Measurements from ENCODE around the gene ZFP36.

ZFP36 gene

DNA sequence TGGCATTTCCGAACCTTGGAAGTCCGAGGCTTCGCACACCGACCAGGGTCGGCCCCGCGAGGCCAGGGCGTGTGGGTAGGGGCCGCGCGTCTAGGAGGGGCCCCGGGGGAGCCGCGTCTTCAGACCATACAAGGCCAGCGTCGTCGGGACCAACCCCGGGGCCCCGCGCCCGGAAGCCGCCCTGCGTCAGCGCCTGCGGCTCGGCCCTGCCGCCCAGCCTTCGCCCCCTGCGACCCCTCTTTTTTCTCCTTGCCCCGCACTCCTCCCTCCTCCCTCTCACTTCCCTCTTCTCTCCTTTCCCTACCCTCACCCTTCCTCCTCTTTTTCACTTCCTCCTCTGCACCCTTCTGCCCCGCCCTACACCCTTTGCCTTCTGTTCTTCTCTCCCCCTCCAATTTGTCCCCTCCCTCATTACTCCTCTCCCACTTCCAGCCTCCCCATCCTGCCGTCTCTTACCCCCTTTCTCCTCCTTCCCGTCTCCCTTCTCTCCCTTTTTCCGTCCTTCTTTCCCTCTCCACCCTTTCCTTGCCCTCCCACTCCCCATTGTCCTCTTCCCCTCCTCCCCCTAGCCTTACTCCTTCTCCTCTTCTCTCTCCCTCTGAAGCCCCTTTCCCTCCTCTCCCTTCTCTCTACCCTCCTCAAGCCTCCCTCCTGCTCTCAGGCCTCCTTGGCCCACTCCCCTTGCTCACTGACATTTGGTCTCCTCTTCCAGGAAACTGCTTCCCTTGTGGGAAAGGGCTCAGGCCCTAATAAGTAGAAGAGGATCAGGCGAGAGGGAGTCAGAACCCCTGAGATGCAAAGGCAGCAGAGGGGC, 3.6 kb downstream of the ZFP36 start:
- Histone ChIP-seq H3K4me1 (ENCODE audit: insufficient read depth, low read length) (peaks cover 31% of the 10 kb centered on the region), H3K36me3 (ENCODE audit: insufficient read depth, low read depth, low read length) (peaks cover 9% of the 10 kb centered on the region), H3K27me3 (ENCODE audit: insufficient read depth, low read length) (no peaks in the 10 kb centered on the region; the same call in 1 of the 2 replicates), H3K27ac (ENCODE audit: low read length) (peak overlapping the region; percentile 6), H3K4me3 (ENCODE audit: low read length) (peak overlapping the region; percentile 92), H3K9ac (ENCODE audit: low read depth, low read length) (peak overlapping the region; percentile 97), H3K9me3 (ENCODE audit: insufficient read depth, low read depth, low read length) (no peaks in the 10 kb centered on the region)

DNA sequence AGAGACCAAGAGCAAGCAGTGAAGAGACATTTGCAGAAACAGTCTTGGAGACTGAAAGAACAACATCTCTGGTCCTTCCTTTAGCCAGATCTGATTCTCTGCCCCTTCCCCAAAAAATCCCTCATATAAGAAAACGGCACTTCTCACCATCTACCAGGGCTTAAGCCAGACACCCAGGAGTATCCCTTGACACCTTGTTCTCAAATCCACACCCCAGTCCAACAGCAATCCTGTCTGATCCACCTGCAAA, 4.1 kb downstream of the ZFP36 start:
- H3K9ac ChIP-seq (ENCODE audit: low read depth, low read length) = peak overlapping the region; percentile 97; the same call in 1 of the 2 replicates
- H3K4me3 ChIP-seq (ENCODE audit: low read length) = peak overlapping the region; percentile 92
- H3K9me3 ChIP-seq (ENCODE audit: insufficient read depth, low read depth, low read length) = no peaks in the 10 kb centered on the region
- peaks cover 26% of the 10 kb centered on the region for H3K4me1 ChIP-seq (ENCODE audit: insufficient read depth, low read length)
- no peaks in the 10 kb centered on the region; the same call in 1 of the 2 replicates for H3K27me3 ChIP-seq (ENCODE audit: insufficient read depth, low read length)
- H3K36me3 ChIP-seq (ENCODE audit: insufficient read depth, low read depth, low read length) = peaks cover 12% of the 10 kb centered on the region
- H3K27ac ChIP-seq (ENCODE audit: low read length) = peak overlapping the region; percentile 6

DNA sequence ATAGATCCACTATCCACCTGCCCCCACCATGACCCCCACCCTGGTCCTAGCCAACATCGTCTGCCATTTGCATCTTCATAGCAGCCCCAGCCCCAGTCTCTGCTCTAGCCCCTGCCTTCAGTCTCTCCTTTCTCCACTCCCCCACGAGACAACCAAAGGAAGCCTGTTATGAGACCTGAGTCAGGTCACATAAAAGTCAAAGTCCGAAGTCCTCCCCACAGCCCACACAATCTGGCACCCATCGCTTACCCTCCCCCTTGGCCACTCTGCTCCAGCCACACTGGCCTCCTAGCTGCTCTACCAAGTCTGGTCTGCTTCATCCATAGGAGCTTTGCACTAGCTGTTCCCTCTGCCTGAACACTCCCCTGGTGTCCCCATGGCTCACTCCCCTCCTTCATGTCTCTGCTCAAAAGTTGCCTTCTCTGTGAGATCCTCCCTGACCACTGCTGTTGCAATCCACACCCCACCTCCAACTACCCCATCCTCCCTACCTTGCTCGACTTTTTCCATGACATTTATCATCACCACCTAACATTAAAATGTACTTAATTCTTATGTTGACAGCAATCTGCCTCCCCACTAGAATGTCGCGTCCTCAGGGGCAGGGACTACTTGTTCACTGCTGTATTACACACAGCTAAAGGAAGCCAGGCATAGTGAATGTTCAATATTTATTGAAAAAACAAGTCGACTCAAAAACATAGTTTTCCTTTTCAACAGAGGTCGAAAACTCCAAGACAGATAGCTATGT, 4.6 kb downstream of the ZFP36 start:
- peak overlapping the region; percentile 10 for H3K27ac ChIP-seq (ENCODE audit: low read length)
- H3K4me1 ChIP-seq (ENCODE audit: insufficient read depth, low read length) = peaks cover 21% of the 10 kb centered on the region
- peak overlapping the region; percentile 33; the same call in 1 of the 2 replicates for H3K9ac ChIP-seq (ENCODE audit: low read depth, low read length)
- H3K9me3 ChIP-seq (ENCODE audit: insufficient read depth, low read depth, low read length) = no peaks in the 10 kb centered on the region
- H3K36me3 ChIP-seq (ENCODE audit: insufficient read depth, low read depth, low read length) = peaks cover 17% of the 10 kb centered on the region
- H3K4me3 ChIP-seq (ENCODE audit: low read length) = peak overlapping the region; percentile 92; the same call in 1 of the 2 replicates
- H3K27me3 ChIP-seq (ENCODE audit: insufficient read depth, low read length) = no peaks in the 10 kb centered on the region; the same call in 1 of the 2 replicates

DNA sequence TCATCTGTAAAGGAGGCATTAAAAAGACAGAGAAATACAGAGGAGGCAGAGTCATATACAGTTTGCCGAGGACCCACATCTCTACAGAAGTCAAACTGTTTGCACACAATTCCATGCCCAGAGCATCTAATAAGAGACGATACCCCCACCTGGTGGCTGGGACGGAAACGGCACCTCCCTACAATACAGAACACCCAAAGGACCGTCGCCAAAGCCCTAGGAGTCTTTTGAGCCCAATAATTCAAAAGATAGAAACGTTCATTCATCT, 5.1 kb downstream of the ZFP36 start:
- H3K27me3 ChIP-seq (ENCODE audit: insufficient read depth, low read length) = no peaks in the 10 kb centered on the region; the same call in 1 of the 2 replicates
- H3K9me3 ChIP-seq (ENCODE audit: insufficient read depth, low read depth, low read length) = no peaks in the 10 kb centered on the region
- H3K27ac ChIP-seq (ENCODE audit: low read length) = peak overlapping the region; percentile 10
- peak overlapping the region; percentile 71 for H3K4me3 ChIP-seq (ENCODE audit: low read length)
- peak overlapping the region; percentile 35; the same call in 1 of the 2 replicates for H3K9ac ChIP-seq (ENCODE audit: low read depth, low read length)
- H3K36me3 ChIP-seq (ENCODE audit: insufficient read depth, low read depth, low read length) = peaks cover 22% of the 10 kb centered on the region
- H3K4me1 ChIP-seq (ENCODE audit: insufficient read depth, low read length) = peaks cover 21% of the 10 kb centered on the region

DNA sequence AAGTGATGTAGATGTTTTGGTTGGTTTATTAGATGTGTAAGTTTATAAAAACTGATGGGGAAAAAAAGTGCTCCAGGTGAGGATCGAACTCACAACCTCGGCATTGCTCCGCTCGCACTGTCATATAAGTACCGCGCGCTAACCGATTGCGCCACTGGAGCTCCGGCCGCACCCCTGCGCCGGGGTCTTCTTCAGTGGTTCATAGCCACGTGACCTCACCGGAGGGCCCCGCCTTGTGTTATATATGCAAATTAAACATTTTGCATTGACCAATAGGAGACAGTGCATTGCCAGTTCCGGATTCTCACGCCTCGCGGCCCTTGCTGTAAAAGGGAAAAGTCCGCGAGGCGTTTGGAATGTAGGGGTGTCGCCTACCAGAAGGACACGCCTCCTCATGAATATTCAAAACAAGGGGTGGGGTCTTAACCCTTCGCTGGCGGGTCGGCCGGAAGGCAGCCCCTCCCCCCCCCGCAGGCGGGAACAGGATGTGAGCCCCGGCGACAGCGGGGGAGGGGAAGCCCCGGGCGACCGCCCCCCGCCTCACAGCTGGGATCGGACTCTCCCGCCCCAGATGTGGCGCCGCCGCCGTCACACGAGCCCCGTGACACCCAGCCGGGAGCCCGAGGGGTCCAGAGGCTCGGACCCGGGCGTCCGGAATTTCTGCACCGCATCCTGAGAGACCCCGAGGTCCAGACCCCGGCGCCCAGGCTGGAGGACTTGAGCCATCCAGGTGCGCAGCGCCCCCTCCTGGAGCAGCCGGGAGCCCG, 5.6 kb downstream of the ZFP36 start, which contains the start of gene PLEKHG2:
Gene PLEKHG2 (plus strand): TSS at position 570 of the 767 bp plus-strand sequence. CDS start 1,418 bp downstream, outside the sequence.
- Histone ChIP-seq H3K9me3 (ENCODE audit: insufficient read depth, low read depth, low read length) (no peaks in the 10 kb centered on the region), H3K4me3 (ENCODE audit: low read length) (peak within 1 kb of the TSS; percentile 93), H3K4me1 (ENCODE audit: insufficient read depth, low read length) (peaks cover 21% of the 10 kb centered on the region), H3K27ac (ENCODE audit: low read length) (peak within 1 kb of the TSS; percentile 80), H3K9ac (ENCODE audit: low read depth, low read length) (peak within 1 kb of the TSS; percentile 99), H3K27me3 (ENCODE audit: insufficient read depth, low read length) (no peaks in the 10 kb centered on the region; the same call in 1 of the 2 replicates), H3K36me3 (ENCODE audit: insufficient read depth, low read depth, low read length) (peaks cover 27% of the 10 kb centered on the region)

DNA sequence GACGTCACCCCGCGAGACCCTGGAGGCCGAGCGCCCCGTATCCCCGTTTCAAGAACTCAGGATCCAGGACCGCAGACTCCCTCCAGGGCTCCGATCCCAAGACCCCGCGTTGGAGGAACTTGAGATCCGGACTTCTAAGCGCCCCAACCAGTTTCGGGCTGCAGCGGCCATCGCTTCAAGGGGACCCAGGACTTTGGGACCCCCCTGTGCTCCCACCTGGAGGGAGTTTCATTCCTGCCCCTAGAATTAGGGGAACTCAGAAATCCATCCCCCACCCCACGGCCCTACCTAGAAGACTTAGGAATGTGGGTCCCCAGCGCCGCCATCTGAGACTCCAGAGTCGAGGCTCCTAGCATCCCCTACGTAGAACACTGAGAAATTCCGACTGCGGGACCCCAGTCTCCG, 6.2 kb downstream of the ZFP36 start:
- Histone ChIP-seq H3K36me3 (ENCODE audit: insufficient read depth, low read depth, low read length) (peaks cover 30% of the 10 kb centered on the region), H3K27ac (ENCODE audit: low read length) (peak overlapping the region; percentile 80), H3K9ac (ENCODE audit: low read depth, low read length) (peak overlapping the region; percentile 99), H3K4me3 (ENCODE audit: low read length) (peak overlapping the region; percentile 93), H3K4me1 (ENCODE audit: insufficient read depth, low read length) (peaks cover 21% of the 10 kb centered on the region), H3K9me3 (ENCODE audit: insufficient read depth, low read depth, low read length) (no peaks in the 10 kb centered on the region), H3K27me3 (ENCODE audit: insufficient read depth, low read length) (no peaks in the 10 kb centered on the region)

DNA sequence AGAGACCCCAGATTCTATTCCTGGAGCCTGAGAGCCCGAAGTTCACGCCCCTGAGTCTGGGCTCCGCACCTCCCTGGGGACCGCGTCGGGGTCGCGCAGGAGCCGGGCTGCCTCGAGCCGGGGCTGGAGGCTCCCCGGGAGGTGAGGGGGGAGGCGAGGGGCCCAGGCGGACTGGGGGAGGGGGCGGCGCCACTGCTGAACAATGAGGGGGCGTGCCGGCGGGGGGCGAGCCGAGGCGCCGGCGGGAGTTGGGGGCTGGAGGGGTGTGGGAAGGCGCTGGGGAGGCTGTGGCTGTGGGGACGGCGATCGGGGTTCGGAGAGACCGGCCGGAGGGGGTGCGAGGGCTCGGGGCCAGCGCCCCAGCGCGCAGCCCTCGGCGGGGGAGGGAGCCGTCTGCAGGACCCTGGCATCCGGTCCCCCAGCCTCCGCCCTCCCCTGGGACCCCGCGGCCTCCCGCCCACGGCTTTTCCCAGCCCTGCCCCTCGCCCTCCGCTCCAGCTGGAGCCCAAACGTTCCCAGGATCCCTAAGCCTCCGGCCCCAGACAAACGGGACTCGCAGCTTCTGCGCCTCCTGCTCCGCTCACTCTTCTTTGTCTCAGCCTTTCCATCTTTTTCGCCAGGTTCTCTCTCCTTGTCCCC, 6.7 kb downstream of the ZFP36 start:
- peak overlapping the region; percentile 93 for H3K4me3 ChIP-seq (ENCODE audit: low read length)
- H3K9ac ChIP-seq (ENCODE audit: low read depth, low read length) = peak overlapping the region; percentile 99
- H3K27ac ChIP-seq (ENCODE audit: low read length) = peak overlapping the region; percentile 80
- H3K9me3 ChIP-seq (ENCODE audit: insufficient read depth, low read depth, low read length) = no peaks in the 10 kb centered on the region
- H3K4me1 ChIP-seq (ENCODE audit: insufficient read depth, low read length) = peaks cover 21% of the 10 kb centered on the region
- H3K36me3 ChIP-seq (ENCODE audit: insufficient read depth, low read depth, low read length) = peaks cover 31% of the 10 kb centered on the region
- no peaks in the 10 kb centered on the region for H3K27me3 ChIP-seq (ENCODE audit: insufficient read depth, low read length)

DNA sequence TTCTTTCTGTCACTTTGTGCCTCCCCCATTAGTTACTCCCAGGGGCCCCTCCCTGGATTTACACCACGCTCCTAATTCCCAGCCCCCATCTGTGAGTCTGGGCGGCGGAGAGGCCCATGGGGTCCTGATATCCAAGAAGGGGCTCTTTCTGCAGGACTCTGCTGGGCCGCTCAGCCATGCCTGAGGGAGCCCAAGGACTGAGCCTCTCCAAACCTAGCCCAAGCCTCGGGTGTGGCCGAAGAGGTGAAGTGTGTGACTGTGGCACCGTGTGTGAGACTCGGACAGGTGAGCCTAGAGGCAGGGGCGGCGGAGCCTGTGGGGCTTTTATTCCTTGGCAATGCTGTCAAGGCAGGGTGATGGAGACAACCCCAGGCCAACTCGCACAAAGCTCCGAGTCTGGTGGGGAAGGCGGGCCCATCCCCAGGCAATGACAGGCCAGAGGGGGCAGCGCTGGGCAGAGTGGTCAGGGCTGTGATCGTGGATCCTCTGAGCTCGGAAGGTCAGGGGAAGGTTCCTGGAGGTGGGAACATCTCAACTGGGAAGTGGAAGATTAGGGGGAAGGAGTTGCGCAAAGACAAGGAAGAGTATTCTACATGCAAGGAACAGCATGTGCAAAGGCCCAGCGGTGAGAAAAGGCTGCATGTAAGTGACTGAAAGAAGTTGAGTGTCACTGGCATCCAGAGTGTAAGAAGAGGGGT, 7.4 kb downstream of the ZFP36 start:
- H3K4me3 ChIP-seq (ENCODE audit: low read length) = peak overlapping the region; percentile 93
- peak overlapping the region; percentile 40 for H3K27ac ChIP-seq (ENCODE audit: low read length)
- no peaks in the 10 kb centered on the region for H3K9me3 ChIP-seq (ENCODE audit: insufficient read depth, low read depth, low read length)
- H3K9ac ChIP-seq (ENCODE audit: low read depth, low read length) = peak overlapping the region; percentile 99
- H3K4me1 ChIP-seq (ENCODE audit: insufficient read depth, low read length) = peaks cover 16% of the 10 kb centered on the region
- H3K27me3 ChIP-seq (ENCODE audit: insufficient read depth, low read length) = no peaks in the 10 kb centered on the region
- peaks cover 33% of the 10 kb centered on the region for H3K36me3 ChIP-seq (ENCODE audit: insufficient read depth, low read depth, low read length)

DNA sequence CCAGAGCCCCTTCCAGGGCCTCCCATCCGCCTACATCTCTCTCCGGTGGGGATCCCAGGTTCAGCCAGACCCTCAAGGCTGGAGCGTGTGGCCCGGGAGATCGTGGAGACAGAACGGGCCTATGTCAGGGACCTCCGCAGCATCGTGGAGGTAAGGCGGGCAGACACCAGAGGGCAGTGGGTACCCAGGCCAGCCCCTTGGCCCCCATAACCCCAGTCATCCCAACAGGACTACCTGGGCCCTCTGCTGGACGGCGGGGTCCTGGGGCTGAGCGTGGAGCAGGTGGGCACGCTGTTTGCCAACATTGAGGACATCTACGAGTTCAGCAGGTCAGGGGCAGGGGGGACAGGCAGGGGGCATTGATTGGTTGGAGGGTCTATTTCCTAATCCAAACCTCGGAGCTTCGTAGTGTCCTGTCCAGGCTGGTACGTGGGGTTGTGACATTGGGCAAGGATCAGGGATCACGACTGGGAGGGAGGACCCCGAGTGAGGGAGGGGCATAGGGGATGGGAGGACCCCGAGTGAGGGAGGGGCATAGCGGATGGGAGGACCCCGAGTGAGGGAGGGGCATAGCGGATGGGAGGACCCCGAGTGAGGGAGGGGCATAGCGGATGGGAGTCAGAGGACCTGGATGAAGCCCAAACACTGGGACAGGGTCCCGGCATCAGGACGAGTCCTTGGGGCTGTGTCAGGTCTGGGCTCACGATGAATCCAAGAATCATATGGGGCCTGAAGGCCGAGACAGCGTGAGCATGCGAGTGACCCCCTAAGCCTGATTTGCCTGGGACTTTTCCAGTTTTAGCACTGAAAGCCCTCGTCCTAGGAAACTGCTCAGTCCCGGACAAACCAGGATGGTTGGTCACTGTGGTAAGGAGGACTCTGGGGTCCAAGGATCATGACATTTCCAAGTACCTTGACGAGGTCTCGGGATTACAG, 8.7 kb downstream of the ZFP36 start:
- Histone ChIP-seq H3K36me3 (ENCODE audit: insufficient read depth, low read depth, low read length) (peaks cover 44% of the 10 kb centered on the region), H3K27me3 (ENCODE audit: insufficient read depth, low read length) (no peaks in the 10 kb centered on the region), H3K4me1 (ENCODE audit: insufficient read depth, low read length) (peaks cover 16% of the 10 kb centered on the region), H3K27ac (ENCODE audit: low read length) (no peak overlapping the region), H3K9me3 (ENCODE audit: insufficient read depth, low read depth, low read length) (no peaks in the 10 kb centered on the region), H3K4me3 (ENCODE audit: low read length) (peak overlapping the region; percentile 93; the same call in 1 of the 2 replicates), H3K9ac (ENCODE audit: low read depth, low read length) (peak overlapping the region; percentile 99; the same call in 1 of the 2 replicates)
